GM11168 (cell line): ENCODE measurements around the gene HJV.

Source experiments
- in situ Hi-C: fragments of 300-500 bp; cut with MboI; formaldehyde crosslinking; loops from one replicate; pipeline ENCODE4 v1.12.0; 2022; ENCODE audit warnings: low sequenced_read_pairs; ENCODE audit not compliant: unreplicated experiment

The HJV gene, protein sequence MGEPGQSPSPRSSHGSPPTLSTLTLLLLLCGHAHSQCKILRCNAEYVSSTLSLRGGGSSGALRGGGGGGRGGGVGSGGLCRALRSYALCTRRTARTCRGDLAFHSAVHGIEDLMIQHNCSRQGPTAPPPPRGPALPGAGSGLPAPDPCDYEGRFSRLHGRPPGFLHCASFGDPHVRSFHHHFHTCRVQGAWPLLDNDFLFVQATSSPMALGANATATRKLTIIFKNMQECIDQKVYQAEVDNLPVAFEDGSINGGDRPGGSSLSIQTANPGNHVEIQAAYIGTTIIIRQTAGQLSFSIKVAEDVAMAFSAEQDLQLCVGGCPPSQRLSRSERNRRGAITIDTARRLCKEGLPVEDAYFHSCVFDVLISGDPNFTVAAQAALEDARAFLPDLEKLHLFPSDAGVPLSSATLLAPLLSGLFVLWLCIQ

DNA sequence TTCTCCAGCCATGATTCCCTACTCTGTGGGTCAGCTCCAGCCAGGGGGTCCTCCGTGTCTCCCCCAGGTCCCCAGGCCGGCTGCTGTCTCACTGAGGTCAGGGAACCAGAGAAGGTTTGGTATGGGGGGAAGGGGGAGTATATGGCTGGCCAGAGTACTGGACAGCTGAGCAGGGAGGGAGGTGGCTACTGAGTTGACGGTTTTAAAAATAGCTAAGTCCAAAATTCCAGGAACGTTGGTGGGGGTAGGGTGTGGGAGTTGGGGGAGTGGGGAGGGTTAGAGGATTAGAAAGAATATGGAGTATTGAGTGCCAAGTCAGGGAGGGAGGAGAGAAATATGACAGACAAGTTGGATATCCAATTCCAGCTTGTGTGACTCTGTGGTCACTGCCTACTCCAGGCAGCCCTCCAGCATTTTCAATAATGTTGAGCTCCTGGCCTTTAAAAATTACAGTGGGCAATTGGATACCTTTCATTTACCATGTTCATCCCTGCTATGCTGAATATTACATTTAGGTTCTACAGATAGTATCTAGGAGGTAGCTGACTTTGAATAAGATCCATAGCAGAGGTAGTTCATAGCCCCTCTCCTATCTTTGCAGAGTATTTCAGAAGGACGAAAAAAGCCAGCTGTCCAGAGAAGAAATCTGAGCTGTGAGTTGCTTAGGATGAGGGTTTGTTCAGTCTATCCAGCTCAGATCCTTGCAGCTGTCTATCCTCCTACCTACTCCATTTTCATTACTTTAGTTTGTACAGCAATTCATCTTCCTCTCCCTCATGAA is at the start of gene HJV:
Gene HJV (minus strand): TSS at position 114 of the 781 bp plus-strand sequence. CDS start 1,504 bp downstream, outside the sequence.
- in situ Hi-C loops, result no loop called here

DNA sequence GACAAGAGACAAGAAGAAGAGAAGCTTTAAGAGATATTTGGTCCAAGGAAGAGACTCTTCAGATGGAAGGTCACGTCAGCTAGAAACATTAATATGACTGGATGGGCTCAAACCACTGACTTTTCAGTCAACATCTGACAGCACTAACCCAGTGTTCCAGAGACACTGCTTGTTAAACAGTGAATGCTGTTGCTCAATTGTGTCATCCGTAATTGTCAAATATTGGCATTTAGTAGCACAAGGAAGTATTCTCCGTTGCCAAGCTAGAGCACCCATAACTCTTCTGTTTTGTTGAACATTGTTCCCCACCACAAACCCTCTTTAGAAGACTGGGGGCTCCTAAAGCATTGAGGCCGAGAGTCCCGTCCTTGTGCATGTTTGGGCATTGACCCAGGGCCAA is 37.6 kb upstream of the HJV start:
- in situ Hi-C loops, result loop anchor here (10.0 kb wide), 1 partner anchor 946 kb away; no protein-coding TSS in a partner anchor

DNA sequence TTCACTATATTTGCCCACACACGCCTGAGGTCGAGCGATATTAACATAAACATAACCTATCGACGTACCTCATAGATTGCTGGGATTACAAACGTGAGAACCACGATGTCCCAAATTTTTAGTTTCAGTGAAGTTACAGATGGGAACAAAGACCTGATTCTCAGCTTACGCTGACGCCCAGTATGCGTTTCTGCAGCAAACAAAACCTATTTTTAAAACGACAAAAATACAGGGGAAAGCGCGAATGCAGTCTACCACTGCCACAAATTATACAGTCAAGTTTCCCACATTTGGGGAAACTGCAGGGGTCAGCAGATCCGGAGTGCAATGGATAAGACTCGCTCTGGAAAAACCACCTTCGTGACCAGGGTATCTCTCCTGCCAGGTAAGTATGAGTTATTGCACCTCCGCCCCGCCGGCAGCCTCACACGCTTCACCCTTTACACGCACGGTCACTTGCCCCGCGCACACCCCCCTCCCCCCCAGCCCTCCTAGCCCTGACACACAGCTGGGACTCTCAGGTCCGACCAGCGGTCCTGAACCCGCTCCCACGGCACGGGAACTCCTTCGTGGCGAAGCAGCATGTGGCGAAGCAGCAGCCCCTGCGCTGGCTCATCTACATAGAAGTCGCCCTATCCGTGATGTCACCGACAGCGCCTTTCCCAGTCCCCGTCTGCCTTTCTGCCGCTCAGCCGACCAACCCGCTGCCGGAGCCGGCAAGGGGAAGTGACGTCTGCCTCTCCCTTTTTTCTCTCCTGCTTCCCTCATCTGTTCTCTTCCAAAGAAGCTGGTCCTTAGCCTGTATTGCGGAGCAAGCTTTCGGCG is 30.5 kb upstream of the HJV start:
- in situ Hi-C loops, result loop anchor here (10.0 kb wide), 1 partner anchor 953 kb away; no protein-coding TSS in a partner anchor

DNA sequence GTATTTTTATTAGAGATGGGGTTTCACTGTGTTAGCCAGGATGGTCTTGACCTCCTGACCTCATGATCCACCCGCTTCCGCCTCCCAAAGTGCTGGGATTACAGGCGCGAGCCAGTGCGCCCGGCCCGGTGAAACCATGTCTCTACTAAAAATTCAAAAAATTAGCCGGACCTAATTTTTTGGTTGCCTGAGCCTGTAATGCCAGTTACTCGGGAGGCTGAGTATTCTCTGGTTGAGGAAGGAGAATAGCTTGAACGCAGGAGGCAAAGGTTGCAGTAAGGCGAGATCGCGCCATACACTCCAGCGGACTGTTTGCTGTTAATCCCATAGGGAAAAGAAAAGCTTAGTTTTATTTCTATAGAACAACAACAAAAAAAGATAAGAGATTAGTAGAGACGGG is 29.9 kb upstream of the HJV start:
- in situ Hi-C loops, result loop anchor here (10.0 kb wide), 1 partner anchor 953 kb away; no protein-coding TSS in a partner anchor

DNA sequence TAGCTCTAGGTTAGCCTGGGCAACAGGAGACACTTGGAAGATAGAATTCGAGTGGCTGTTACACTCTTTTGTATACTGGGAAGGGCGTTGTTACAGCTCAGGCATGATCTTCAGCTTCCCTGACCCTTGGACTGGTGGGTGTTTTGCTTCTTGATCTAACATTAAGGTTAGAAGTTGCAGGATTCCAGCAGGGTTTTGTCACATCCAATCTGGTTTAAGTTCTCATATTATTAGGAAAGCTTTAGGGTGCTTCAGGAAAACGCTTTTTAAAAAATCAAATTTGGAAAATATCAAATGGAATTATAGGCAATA is 29.1 kb upstream of the HJV start:
- in situ Hi-C loops, result loop anchor here (10.0 kb wide), 1 partner anchor 954 kb away; no protein-coding TSS in a partner anchor

DNA sequence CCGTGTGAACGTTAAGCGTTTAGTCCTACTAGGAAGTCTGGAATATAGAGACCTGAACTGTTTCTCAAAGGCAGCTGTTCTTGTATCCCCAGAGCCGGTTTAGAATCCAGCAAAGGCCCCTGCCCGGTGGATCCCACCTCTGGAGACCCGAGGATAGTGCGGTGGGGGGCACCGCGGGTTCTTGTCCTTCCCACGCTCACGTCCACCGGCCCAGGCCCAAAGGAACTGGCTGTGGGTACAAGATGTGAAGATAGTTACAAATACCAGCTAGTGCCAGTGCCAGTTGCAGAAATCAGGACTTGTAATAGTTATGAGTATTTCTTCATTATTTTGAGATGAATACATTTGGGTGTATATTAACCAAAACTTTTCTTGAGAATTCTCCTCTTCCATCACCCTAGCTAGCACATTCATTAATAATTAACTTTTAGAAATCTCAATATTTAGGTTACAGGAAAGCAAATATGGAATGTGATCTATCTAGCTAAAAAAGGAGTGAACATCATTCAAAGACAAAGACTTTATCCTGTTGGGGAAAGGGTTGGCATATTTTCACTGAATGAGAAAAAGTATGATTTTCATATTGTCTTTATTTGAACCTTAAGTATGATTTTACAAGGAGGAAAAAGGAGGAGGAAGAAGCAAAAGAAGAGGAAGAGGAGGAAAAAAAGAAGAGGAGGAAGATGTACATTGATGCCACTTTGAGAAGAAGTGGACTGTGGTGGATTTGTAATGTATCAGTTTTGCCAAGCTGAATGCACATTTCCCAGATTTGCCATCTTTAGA is 28.5 kb upstream of the HJV start:
- in situ Hi-C loops, result loop anchor here (10.0 to 25.0 kb wide), 2 partner anchors 262 to 955 kb away; no protein-coding TSS in a partner anchor

DNA sequence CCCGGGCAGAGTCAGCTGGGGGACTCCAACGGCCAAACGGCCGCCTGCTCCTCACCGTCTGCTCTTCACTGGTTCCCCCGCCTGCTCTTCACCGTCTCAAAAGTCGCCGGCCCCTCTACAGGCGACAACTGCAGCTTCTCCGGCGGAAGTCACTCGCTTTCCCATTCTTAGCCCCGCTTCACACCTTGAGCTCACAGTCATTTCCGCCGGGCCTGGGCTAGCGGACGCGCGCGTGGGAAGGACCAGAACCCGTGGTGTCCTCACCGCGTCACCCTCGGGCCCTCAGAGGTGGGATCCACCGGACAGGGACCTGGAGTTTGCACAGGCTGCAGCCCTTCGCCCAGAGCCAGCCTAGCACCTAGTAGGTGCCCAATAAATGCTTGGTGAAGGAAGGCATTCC is 27.9 kb upstream of the HJV start:
- in situ Hi-C loops, result loop anchor here (25.0 kb wide), 1 partner anchor 263 kb away; no protein-coding TSS in a partner anchor

DNA sequence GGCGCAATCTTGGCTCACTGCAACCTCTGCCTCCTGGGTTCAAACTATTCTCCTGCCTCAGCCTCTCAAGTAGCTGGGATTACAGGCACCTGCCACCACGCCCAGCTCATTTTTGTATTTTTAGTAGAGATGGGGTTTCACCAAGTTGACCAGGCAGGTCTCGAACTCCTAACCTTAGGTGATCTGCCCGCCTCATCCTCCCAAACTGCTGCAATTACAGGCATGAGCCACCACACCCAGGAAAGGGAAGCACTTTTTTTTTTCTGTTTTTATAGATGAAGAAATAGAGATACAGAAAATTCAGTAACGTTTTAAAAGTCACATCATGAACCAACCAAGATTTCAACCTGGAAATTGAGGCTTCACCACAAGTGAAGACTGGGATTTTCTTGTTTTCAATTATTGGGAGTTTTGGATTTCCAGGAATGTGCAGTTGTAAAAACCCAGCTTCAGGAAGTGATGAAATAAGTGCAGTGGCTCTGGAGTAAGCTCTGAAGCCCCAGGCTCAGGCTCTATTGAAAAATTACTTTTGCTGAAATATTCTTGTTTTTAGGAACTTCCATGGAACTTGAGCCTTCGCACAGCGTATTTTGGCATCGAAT is 27.1 kb upstream of the HJV start:
- in situ Hi-C loops, result loop anchor here (25.0 kb wide), 1 partner anchor 264 kb away; no protein-coding TSS in a partner anchor

DNA sequence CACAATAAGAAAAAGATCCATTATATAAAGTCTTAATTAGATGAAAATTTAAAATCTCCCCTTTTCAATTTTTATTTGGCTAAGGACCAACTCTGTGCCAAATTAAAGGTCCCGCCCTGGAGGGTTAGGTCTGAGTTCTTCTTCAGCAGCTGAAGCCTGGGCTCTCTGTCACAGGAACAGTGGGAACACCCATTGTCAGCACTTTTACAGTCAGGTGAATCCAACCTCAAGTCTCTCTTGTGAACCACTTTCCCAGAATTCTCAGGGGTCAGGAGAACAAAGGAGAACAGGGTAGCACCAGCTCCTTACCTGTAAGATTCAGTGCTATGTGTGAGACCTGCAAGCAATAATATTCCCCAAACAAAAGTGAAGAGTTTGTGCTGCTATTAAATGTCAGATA is 25.1 kb upstream of the HJV start:
- in situ Hi-C loops, result loop anchor here (25.0 kb wide), 1 partner anchor 266 kb away; no protein-coding TSS in a partner anchor

DNA sequence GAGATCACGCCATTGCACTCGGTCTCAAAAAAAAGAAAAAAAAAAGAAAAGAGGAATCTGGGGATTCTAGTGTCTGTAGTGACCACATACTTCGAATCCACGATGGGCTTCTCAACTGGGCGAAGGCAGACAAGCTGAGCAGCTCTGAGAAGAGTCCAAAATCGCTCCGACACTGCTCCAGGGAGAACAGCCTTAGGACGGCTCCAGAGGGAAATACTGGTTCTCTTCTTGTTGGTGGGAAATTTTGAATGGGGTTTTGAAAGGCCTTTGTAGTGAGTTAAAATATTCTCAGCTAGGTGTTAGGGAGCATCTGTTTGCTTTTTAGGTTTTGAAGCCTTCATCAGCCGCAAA is 18.3 kb upstream of the HJV start:
- in situ Hi-C loops, result loop anchor here (25.0 kb wide), 1 partner anchor 272 kb away; no protein-coding TSS in a partner anchor

DNA sequence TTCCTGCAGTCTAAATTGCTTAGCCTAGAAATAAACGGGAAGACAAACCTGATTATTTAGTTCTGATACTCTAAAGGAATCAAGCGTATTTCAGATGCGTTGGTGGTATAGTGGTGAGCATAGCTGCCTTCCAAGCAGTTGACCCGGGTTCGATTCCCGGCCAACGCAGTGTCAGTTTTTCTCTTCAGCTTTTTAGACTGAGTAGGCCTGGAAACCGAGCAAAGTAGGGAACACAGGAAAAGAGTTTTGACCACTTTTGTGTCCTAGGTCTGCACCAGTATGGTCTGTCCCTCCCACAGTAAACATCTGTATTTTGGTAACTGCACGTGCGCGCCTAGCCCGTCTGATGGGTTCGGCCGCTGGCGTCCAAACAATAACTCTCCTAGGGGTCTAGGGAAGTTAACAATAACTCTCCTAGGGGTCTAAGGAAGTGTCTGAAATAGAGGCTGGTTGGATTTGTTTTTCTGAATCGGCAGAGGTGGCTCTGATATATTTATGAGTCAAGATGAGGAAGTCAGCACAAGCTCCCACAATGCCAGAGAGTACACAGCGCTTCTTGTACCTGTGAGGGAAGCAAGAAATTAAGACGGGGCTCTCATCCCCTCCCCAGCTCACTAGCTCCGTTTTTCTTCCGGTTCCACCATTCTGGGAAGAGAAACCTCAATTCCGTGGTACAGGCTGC is 15.6 kb upstream of the HJV start:
- in situ Hi-C loops, result loop anchor here (25.0 kb wide), 1 partner anchor 275 kb away; no protein-coding TSS in a partner anchor

DNA sequence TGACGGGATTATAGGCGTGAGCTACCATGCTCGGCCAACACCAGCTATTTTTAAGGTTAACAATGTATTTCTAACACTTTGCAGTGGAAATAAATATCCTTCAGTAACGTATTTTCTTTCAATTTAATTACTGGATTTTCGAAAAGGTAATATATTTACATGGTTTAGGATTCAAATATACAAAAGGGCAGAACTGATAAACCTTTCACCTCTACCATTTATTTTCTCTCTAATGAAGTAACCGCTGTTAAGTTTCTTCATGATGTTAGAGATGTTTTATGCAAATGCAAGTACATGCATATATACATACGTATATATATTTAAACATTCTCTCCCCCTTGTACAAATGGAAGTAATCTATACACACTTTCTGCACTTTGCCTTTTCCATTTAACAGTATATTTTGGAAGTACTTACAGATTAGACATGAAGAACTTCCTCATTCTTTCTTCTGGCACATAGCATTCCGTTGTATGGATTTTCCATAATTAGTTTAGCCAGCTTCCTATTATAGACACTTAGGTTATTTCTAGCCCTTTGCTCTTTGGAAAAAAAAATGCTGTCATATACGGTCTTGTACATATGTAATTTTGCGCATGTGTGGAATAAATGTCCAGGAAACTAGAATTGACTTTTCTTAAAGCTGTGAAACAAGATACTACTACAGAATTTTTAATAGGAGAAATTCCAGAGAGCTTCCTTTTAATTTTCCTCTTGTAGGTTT is 14.9 kb upstream of the HJV start:
- in situ Hi-C loops, result loop anchor here (25.0 kb wide), 1 partner anchor 276 kb away; no protein-coding TSS in a partner anchor

DNA sequence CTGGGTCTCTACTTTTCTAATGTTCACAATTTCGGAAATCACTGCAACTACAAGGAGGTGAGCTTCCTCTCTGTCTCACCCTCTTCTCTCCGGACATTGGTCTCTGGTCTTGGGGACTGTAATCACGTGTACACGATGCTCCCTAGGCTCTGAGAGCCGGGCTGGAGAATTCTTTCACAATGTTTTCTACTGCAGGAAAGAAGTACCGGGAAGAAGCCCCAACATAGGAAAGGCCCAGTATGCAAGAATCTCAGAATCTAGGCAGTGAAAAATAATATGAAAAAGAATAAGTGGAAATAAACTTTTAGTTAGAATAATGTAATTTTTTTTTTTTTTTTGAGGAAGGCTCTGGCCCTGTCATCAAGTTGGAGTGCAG is 13.5 kb upstream of the HJV start:
- in situ Hi-C loops, result loop anchor here (25.0 kb wide), 1 partner anchor 277 kb away; no protein-coding TSS in a partner anchor

DNA sequence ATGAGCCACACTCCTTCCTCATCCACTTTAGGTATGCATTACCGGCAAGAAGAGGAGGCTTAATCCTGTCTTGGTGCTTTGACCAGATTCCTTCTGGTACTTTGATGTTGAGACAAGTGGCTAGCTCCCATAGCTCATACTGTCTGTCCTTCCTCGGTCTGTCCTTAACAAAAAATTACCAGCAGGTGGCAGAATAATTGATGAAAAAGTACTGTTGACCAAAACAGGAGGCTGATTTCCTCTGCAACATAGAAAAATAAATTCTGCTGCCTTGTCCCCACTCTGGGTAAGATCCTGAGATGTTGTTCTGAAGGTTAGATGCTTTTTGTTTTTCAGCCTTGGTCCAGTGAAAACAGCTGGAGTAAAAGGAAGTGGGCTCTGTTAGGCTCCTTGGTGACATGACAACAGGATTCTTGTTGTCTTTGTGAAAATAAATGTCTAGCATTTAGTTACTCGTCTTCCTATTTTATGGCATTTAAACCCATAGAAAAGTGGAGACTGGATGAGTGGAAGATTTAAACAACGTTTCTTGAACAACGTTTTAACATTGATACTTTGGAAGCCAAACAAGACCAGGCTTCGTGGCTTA is 11.2 kb upstream of the HJV start:
- in situ Hi-C loops, result loop anchor here (25.0 kb wide), 1 partner anchor 280 kb away; no protein-coding TSS in a partner anchor

DNA sequence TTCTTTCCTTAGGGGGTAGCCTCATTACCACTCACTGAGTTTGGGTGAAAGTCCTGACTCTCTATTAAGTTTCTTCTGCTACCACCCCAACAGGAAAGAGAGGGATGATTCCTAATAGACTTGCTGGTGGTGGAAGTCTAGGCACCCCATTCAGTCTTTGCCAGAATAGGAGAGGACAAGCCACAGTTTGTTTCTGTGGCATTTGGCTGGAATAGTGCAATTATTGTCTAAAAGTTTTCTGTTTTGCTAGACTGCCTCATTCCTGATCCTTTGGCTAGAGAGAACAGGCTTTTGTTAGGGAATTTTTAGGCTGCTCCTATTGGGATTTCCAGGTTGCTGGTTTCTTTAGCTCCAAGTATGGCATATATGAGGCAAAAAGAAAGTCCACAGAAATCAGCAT is 9.9 kb upstream of the HJV start:
- in situ Hi-C loops, result loop anchor here (25.0 kb wide), 1 partner anchor 281 kb away; no protein-coding TSS in a partner anchor

DNA sequence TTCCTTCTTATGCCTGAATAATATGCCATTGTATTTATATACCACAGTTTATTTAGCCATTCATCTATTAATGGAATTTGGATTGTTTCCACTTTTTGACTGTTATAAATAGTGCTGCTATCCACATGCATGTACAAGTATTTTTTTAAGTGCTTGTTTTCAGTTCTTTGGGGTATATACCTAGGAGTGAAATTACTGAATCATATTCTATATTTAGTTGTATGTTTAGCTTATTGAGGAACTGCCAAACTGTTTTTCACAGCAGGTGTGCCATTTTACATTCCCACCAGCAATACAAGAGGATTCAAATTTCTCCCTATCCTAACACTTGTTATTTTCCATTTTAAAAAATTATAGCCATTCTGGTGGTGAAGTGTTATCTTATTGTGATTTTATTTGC is 7.6 kb upstream of the HJV start:
- in situ Hi-C loops, result loop anchor here (25.0 kb wide), 1 partner anchor 283 kb away; no protein-coding TSS in a partner anchor

DNA sequence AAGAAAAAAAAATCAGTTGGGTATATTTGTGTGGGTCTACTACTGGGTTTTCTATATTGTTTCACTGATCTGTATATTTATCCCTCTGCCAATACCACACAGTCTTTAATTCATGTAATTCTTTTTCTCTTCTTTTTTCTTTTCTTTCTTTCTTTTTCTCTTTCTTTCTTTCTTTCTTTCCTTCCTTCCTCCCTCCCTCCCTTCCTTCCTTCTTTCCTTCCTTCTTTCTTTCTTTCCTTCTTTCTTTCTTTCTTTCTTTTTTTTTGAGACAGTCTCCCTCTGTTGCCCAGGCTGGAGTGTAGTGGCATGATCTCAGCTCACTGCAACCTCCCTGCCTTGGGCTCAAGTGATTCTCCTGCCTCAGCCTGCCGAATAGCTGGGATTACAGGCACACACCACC is 5.1 kb upstream of the HJV start:
- in situ Hi-C loops, result loop anchor here (25.0 kb wide), 1 partner anchor 286 kb away; no protein-coding TSS in a partner anchor
